KOPT-K1 (cell line): ENCODE measurements around the gene RUNX1.

Source experiments
- H3K27ac ChIP-seq: fragments of 200-600 bp; sonication (generic); 2 replicates; pipeline ENCODE4 v1.5.1; 2016; ENCODE audit warnings: antibody characterized with exemption, mild to moderate bottlenecking, low read depth, low read length; ENCODE audit not compliant: poor library complexity, severe bottlenecking
- H3K36me3 ChIP-seq: fragments of 200-600 bp; sonication (generic); 2 replicates; pipeline ENCODE4 v1.5.1; 2017; ENCODE audit warnings: antibody characterized with exemption, mild to moderate bottlenecking, low read length, moderate library complexity; ENCODE audit not compliant: insufficient read depth
- H3K9me3 ChIP-seq: fragments of 200-600 bp; sonication (generic); 2 replicates; pipeline ENCODE4 v1.5.1; 2017; ENCODE audit warnings: antibody characterized with exemption, low read length, mild to moderate bottlenecking; ENCODE audit not compliant: insufficient read depth, poor library complexity, severe bottlenecking

RUNX1 gene

DNA sequence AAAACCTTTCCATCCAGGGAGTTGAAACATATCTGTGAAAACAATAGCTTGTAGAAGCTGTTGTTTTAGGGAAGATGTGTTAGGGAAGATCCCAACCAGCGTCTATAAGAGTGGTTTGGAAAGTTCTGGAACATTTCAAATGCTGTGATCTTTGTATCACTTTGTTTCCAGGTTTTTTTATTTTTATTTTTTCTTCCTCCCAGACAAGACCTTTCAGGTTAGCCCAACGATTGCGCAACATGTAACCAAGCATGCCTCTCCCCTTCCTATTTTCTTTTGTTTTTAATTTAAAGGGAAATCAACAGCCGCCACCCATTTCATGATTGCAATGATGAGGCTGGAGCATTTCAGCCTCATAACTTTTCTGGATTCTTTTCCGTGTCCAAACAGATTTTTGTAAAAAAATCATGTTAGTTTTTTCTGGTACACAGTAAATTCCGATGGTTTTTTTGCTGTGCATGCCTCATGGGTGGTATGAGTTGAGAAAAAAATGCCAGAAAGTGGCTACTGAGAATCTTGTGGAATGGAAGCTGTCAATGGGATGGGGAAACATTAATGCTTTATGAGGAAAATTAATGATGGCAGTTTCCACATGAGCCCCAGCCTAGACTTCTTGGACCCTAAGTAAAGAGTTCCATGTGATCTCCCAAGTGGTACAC, 109.3 kb downstream of the RUNX1 start:
- Histone ChIP-seq H3K9me3 (no peaks in the 10 kb centered on the region), H3K36me3 (peaks cover 12% of the 10 kb centered on the region; the same call in 1 of the 2 replicates), H3K27ac (peak overlapping the region; percentile 26)

DNA sequence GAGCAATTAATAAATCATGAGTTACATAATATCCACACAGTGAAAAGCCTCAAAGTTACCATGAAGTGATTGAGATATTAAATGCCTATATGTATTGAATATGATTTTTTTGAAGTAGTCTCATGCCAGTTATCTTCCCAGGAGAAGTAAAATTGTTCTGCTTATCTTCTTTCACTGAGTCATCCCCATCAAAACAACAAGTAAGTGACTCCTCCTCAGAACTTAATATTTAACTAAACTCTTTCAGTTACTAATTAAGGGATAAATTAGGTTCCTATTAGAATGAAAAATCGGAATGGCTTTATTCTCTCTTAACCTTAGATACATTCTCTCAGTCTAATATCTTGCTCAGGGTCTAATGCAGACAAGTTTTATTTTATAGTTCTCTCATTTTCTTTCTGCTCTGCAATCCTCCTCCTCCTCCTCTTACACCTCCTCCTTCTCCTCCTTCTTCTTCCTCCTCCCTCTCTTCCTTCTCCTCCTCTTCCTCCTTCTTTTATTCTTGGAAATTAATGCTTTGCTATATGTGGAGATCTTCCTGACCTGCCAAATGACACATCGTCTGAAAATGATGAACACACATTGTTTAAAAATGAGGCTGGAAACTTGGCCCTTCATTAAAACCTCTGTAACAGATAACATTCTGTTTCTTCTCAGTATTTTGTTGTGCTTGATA, 110.9 kb downstream of the RUNX1 start:
- peaks cover 10% of the 10 kb centered on the region; the same call in 1 of the 2 replicates for H3K36me3 ChIP-seq
- peak overlapping the region; percentile 93 for H3K27ac ChIP-seq
- H3K9me3 ChIP-seq = no peaks in the 10 kb centered on the region

DNA sequence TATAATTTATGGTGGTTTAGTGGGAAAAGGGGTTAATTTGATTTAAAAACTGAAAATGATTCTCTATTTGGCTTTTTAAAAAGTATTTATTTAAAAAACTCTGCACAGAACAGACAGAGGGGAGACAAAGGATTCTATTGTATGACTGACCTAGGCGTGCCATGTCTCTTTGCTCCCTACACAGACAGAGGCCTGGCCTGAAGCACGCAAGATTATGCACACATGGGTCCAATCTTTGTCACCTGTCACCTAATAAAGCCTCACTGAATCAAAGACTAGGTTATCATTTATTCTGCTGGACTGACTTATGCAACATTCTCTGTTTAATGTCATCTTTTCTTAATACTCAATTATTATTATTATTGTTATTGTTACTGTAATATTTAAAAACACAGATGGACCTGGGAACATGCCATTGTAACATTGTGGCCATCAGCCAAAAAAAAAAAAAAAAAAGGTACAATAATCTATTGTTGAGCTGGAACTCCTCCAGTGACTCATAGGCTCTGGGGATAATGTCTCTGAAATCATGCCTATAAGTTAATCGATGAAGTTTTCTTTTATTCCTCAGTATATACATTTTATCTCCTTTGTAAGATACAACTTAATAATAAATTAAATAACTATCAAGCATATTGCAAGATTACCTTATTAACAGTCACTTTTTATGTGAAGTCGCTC, 112.1 kb downstream of the RUNX1 start:
- Histone ChIP-seq H3K36me3 (no peaks in the 10 kb centered on the region), H3K27ac (peak overlapping the region; percentile 93), H3K9me3 (no peaks in the 10 kb centered on the region)

DNA sequence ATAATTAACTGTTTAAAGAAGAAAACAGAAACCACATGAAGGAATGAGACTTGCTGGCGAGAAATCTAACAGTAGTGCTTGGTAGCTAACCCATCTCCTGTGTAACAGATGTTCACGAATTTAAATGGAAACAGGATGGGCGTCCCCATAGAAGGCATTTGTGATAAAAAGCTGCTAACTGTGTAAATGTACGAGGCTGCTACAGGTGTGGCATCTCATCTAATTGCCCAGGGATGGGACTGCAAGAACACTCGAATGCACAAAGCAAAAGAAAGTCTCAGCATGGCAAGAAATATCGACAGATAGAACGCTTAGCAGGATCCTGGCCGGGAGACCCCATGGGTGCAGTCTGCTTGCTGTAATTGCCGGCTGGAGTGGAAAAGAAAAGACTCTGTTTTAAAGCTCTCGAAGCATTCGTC, 112.7 kb downstream of the RUNX1 start:
- peak overlapping the region; percentile 93 for H3K27ac ChIP-seq

GRCh38 chr21:34935898-34936297, 113.2 kb downstream of the RUNX1 start:
- Histone ChIP-seq H3K36me3 (no peaks in the 10 kb centered on the region), H3K9me3 (no peaks in the 10 kb centered on the region), H3K27ac (peak overlapping the region; percentile 93)

More for the DNA sequence above, 112.7 kb downstream of the RUNX1 start:
- no peaks in the 10 kb centered on the region for H3K9me3 ChIP-seq
- H3K36me3 ChIP-seq = no peaks in the 10 kb centered on the region

- H3K9me3 ChIP-seq = no peaks in the 10 kb centered on the region
These were observed 113.7 kb downstream of the RUNX1 start for GRCh38 chr21:34935452-34935851.

DNA sequence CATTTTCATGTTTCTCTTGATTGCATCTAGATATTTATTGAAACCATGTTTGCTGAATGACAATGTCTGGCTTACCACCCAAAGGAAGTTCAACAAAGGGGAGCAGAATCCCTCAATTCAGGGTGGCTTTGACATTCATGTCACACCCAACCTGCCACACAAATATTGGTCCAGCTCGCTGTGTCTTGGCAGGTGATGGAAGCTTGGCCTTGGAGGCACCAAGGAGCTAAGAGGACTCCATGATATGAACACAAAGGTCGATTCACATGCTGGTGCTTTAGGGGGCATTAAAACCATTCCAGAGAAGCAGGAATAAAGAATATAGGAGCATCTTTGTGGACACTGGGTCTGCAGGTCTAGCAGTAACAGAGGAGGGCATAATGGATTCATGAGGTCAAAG, 114.8 kb downstream of the RUNX1 start:
- Histone ChIP-seq H3K36me3 (no peaks in the 10 kb centered on the region), H3K27ac (peak overlapping the region; percentile 93), H3K9me3 (no peaks in the 10 kb centered on the region)

More at GRCh38 chr21:34935452-34935851, 113.7 kb downstream of the RUNX1 start:
- peak overlapping the region; percentile 93 for H3K27ac ChIP-seq
- no peaks in the 10 kb centered on the region for H3K36me3 ChIP-seq

DNA sequence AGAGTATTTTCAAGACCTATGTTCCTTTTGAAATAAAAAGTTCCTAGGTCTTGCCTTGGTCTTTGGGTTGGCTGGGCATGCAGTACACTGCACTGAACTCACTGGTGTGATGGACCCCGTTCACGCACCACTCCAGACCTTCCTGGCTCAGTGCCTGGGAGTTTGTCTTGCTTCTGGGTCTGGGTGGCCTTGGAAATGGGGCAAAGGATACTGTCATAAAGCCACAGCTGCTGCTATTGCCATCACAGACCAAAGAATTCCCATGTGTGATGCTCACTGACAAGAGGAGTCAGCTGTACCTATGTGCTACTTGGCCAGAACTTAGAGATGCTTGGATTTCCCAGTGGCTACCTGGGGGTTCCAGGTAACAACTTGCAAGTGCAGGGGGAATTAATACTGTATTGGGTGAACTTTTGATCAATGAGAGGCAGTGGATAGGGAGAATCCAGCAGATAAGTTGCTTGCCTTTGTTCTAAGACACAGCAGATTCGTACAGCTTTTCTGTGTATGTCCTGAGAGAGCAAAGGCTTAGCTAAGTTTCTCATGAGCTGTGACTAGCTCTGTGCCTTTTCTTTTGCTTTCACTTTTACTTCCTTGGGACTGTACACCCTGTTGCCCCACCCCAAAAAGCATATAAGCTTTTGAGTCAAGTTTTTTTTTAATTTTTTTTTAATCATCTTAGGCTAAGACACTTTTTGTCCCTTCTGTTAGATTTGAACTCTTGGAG, 115.3 kb downstream of the RUNX1 start:
- H3K27ac ChIP-seq = peak overlapping the region; percentile 93
- peaks cover 5% of the 10 kb centered on the region for H3K36me3 ChIP-seq
- no peaks in the 10 kb centered on the region for H3K9me3 ChIP-seq

DNA sequence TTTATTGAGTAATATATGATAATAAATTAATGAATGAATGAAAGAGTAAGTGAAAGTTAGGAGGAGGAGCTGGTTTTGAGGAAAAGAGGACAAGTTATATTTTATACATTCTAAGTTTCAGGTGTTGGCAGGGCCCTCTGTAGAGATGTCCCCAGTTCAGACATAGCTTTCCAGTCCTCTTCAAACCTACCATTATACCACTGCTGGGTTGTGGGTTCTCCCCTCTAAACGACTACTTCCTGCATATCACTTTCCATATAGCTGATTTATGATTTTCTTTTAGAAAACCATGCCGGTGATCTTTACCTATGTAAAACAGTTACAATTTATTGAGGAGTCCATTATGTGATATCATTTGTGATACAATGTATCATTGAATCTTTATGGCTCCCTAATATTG, 116.9 kb downstream of the RUNX1 start:
- no peaks in the 10 kb centered on the region for H3K9me3 ChIP-seq
- peak overlapping the region; percentile 93 for H3K27ac ChIP-seq
- H3K36me3 ChIP-seq = peaks cover 18% of the 10 kb centered on the region

DNA sequence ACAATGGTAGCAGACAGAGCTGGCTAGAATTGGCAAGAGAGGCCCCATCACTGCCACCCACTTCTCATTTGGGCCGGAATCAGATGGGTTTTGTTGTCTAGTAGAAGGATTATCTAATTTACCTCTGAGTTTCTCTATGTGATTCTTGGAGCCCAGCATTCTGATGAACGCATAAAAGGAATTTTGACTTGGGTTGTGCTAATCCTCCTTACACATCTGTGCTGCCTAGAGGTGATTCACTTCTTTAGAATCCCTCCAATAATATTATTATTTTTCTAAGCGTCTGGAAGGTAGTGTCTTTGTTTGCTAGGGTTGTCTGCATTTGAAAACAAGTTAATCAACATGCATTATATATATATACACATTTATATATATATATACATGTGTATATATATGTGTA, 118.1 kb downstream of the RUNX1 start:
- Histone ChIP-seq H3K27ac (no peak overlapping the region), H3K36me3 (peaks cover 24% of the 10 kb centered on the region), H3K9me3 (no peaks in the 10 kb centered on the region)

DNA sequence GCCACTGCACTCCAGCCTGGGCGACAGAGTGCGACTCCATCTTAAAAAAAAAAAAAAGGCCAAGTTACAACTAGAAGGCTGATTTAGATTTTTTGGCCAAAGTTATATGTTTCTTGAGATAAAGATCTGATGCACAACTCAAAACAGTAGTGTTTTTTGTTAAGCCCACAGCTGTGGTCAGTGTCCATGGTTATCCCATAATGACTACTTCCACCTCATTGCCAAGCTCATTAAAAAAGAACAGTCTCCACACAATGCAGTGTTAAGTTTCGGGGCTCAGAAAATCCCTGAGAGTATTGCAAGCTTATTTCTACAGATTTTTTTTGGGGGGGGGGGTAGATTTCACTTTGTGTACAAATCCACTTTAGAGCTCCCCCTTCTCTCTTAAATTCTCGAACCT, 120.5 kb downstream of the RUNX1 start:
- Histone ChIP-seq H3K27ac (no peak overlapping the region), H3K36me3 (peaks cover 43% of the 10 kb centered on the region), H3K9me3 (no peaks in the 10 kb centered on the region)

GRCh38 chr21:34927992-34928391, 121.1 kb downstream of the RUNX1 start:
- no peaks in the 10 kb centered on the region for H3K9me3 ChIP-seq
- H3K27ac ChIP-seq = no peak overlapping the region
- H3K36me3 ChIP-seq = peaks cover 44% of the 10 kb centered on the region

GRCh38 chr21:34926803-34927467, 122.2 kb downstream of the RUNX1 start:
- Histone ChIP-seq H3K36me3 (peaks cover 52% of the 10 kb centered on the region), H3K27ac (peak overlapping the region; percentile 51)

DNA sequence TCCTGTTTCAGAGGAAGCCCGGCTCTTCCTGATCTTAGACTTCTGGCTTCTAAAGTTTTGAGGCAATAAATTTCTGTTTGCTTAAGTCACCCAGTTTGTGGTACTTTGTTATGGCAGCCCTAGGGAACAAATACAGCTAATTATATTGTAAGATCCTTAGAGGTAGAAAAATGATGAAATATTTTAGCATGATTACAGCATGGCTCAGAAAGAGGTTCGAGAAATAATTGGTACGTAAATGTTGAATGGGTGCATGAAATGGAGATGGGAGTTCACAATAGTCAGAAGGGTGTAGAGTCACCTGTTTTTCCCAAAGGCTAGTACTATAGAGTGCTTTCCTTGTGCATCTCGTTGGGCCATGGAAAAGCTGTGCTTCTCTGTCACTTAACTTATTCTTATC, 123.5 kb downstream of the RUNX1 start:
- peak overlapping the region; percentile 75 for H3K27ac ChIP-seq
- H3K9me3 ChIP-seq = no peaks in the 10 kb centered on the region
- peaks cover 62% of the 10 kb centered on the region for H3K36me3 ChIP-seq

More at GRCh38 chr21:34926803-34927467, 122.2 kb downstream of the RUNX1 start:
- no peaks in the 10 kb centered on the region for H3K9me3 ChIP-seq
